ENCODE results near the gene CERS6.

GRCh38 chr2:168490015-168490874 is 34.2 kb downstream of the CERS6 start:
- TF ChIP-seq CTCF (IDR thresholded peaks at IDR 0.05; ENCODE audit: low read depth, low read length, missing input control): no peak
- no peak for TF ChIP-seq TAF1 (conservative IDR thresholded peaks at IDR 0.05)
- peak; percentile 12 for TF ChIP-seq MAX (IDR thresholded peaks at IDR 0.05)

Data from liver (tissue), 3 donors.